HEK293 (cell line): ENCODE data around the gene GMCL1.
A peak's percentile ranks its signal among the peaks of the same experiment; 100 is the strongest.
"Not testable (repeated sequence)": the region's sequence is repeated elsewhere in the genome, so short reads cannot be mapped to it uniquely, and the experiment has no call there.

Experiments
- CTCF ChIA-PET: fragments of 350-600 bp; formaldehyde crosslinking; extraction: SDS; loops from one replicate; lab custom pipeline; 2021; ENCODE audit warnings: antibody characterized with exemption; lab: Yijun Ruan, JAX
- POLR2A ChIA-PET: fragments of 300-600 bp; formaldehyde crosslinking; extraction: SDS; loops from one replicate; lab custom pipeline; 2020; ENCODE audit warnings: antibody characterized with exemption, inconsistent platforms; lab: Yijun Ruan, JAX
- H3K27ac ChIP-seq: fragments of 200-500 bp; sonication (Bioruptor generic); 2 replicates; pipeline ENCODE4 v1.5.1; 2014; ENCODE audit warnings: low read depth, low read length, control low read depth, inconsistent platforms; ENCODE audit errors: extremely low read depth
- H3K36me3 ChIP-seq, 2 experiments: fragments of 200-500 bp in 1 of 2; sonication (Bioruptor generic) in 1 of 2; 1 replicate in 1 of 2; 2 replicates in 1 of 2; pipeline ENCODE4 v1.5.1; 2014 to 2017; ENCODE audit warnings: inconsistent platforms in 2 of 2, low read length in 2 of 2; ENCODE audit not compliant: control insufficient read depth in 2 of 2, insufficient read depth in 1 of 2
- H3K4me1 ChIP-seq: fragments of 200-500 bp; sonication (Bioruptor generic); 2 replicates; pipeline ENCODE4 v1.5.1; 2014; ENCODE audit warnings: mild to moderate bottlenecking, low read length, inconsistent platforms; ENCODE audit not compliant: control insufficient read depth, insufficient read depth
- H3K4me3 ChIP-seq: 2 replicates; pipeline ENCODE4 v1.5.1; 2011; ENCODE audit warnings: low read depth, mild to moderate bottlenecking, control low read depth, low read length, moderate library complexity
- H3K9me3 ChIP-seq: fragments of 200-500 bp; sonication (Bioruptor generic); 2 replicates; pipeline ENCODE4 v1.5.1; 2014; ENCODE audit warnings: low read depth, low read length, inconsistent platforms; ENCODE audit not compliant: control insufficient read depth, insufficient read depth
- HOXA7 ChIP-seq: sonication (generic); formaldehyde crosslinking; IDR thresholded peaks from 2 replicates; pipeline ENCODE4 v1.8.1; 2022; ENCODE audit warnings: missing genetic modification reagents, borderline replicate concordance
- HOXD13 ChIP-seq: sonication (generic); formaldehyde crosslinking; IDR thresholded peaks from 2 replicates; pipeline ENCODE4 v1.8.0; 2022; ENCODE audit warnings: missing genetic modification reagents, borderline replicate concordance
- OSR2 ChIP-seq: fragments of 450-650 bp; formaldehyde crosslinking; IDR thresholded peaks from 2 replicates; pipeline ENCODE4 v1.5.1; 2016; ENCODE audit warnings: missing biosample characterization, missing genetic modification characterization
- REPIN1 ChIP-seq: fragments of 450-650 bp; formaldehyde crosslinking; IDR thresholded peaks from 2 replicates; pipeline ENCODE4 v1.5.1; 2017; ENCODE audit warnings: missing biosample characterization, missing genetic modification characterization, low read depth
- SETDB1 ChIP-seq: IDR thresholded peaks from one replicate; pipeline ENCODE4 v1.6.1; 2017; ENCODE audit warnings: mild to moderate bottlenecking, low read length, moderate library complexity, mixed read lengths; ENCODE audit not compliant: insufficient read length
- SP2 ChIP-seq: fragments of 450-650 bp; formaldehyde crosslinking; IDR thresholded peaks from 2 replicates; pipeline ENCODE4 v1.5.1; 2016; ENCODE audit warnings: missing biosample characterization, missing genetic modification characterization
- SP7 ChIP-seq: fragments of 450-650 bp; formaldehyde crosslinking; IDR thresholded peaks from 2 replicates; pipeline ENCODE4 v1.5.1; 2016; ENCODE audit warnings: missing biosample characterization, missing genetic modification characterization
- ZBTB17 ChIP-seq: fragments of 450-650 bp; formaldehyde crosslinking; IDR thresholded peaks from 2 replicates; pipeline ENCODE4 v1.5.1; 2016; ENCODE audit warnings: missing biosample characterization, missing genetic modification characterization
- ZEB2 ChIP-seq: fragments of 450-650 bp; formaldehyde crosslinking; IDR thresholded peaks from 2 replicates; pipeline ENCODE4 v1.5.1; 2016; ENCODE audit warnings: missing biosample characterization, missing genetic modification characterization
- ZNF146 ChIP-seq: fragments of 450-650 bp; formaldehyde crosslinking; IDR thresholded peaks from 2 replicates; pipeline ENCODE4 v1.5.1; 2016; ENCODE audit warnings: missing biosample characterization, missing genetic modification characterization
- ZNF302 ChIP-seq: fragments of 450-650 bp; formaldehyde crosslinking; IDR thresholded peaks from 2 replicates; pipeline ENCODE4 v1.5.1; 2016; ENCODE audit warnings: missing biosample characterization, missing genetic modification characterization, low read depth
- ZNF362 ChIP-seq: fragments of 450-650 bp; formaldehyde crosslinking; IDR thresholded peaks from 2 replicates; pipeline ENCODE4 v1.5.1; 2016; ENCODE audit warnings: missing biosample characterization, missing genetic modification characterization
- ZNF404 ChIP-seq: fragments of 450-650 bp; formaldehyde crosslinking; IDR thresholded peaks from 2 replicates; pipeline ENCODE4 v1.5.1; 2017; ENCODE audit warnings: missing biosample characterization, missing genetic modification characterization
- ZNF530 ChIP-seq: fragments of 450-650 bp; formaldehyde crosslinking; IDR thresholded peaks from 2 replicates; pipeline ENCODE4 v1.5.1; 2016; ENCODE audit warnings: low read depth, missing biosample characterization, missing genetic modification characterization
- ZNF560 ChIP-seq: fragments of 450-650 bp; formaldehyde crosslinking; IDR thresholded peaks from 2 replicates; pipeline ENCODE4 v1.5.1; 2017; ENCODE audit warnings: missing biosample characterization, missing genetic modification characterization, borderline replicate concordance
- ZNF580 ChIP-seq: fragments of 450-650 bp; formaldehyde crosslinking; IDR thresholded peaks from 2 replicates; pipeline ENCODE4 v1.5.1; 2016; ENCODE audit warnings: missing biosample characterization, missing genetic modification characterization
- ZNF654 ChIP-seq: fragments of 450-650 bp; formaldehyde crosslinking; IDR thresholded peaks from 2 replicates; pipeline ENCODE4 v1.5.1; 2016; ENCODE audit warnings: low read depth, missing biosample characterization, missing genetic modification characterization
- ZNF660 ChIP-seq: fragments of 450-650 bp; IDR thresholded peaks from 2 replicates; pipeline ENCODE4 v1.5.1; 2018; ENCODE audit warnings: missing biosample characterization, mild to moderate bottlenecking, missing genetic modification characterization
- ZNF692 ChIP-seq: fragments of 450-650 bp; formaldehyde crosslinking; IDR thresholded peaks from 2 replicates; pipeline ENCODE4 v1.5.1; 2016; ENCODE audit warnings: missing biosample characterization, missing genetic modification characterization
- ZSCAN4 ChIP-seq: fragments of 450-650 bp; formaldehyde crosslinking; IDR thresholded peaks from 2 replicates; pipeline ENCODE4 v1.5.1; 2017; ENCODE audit warnings: missing biosample characterization, missing genetic modification characterization
- ZSCAN5A ChIP-seq: fragments of 450-650 bp; formaldehyde crosslinking; IDR thresholded peaks from 2 replicates; pipeline ENCODE4 v1.5.1; 2016; ENCODE audit warnings: missing biosample characterization, missing genetic modification characterization

The GMCL1 gene

GRCh38 chr2:69889302-69889701 is 59.8 kb downstream of the GMCL1 start (continued):
- TF ChIP-seq REPIN1 (tag by site-specific recombination) (no peak), SP2 (tag by site-specific recombination) (no peak), ZNF302 (tag by site-specific recombination) (no peak), HOXA7 (no peak)
- TF ChIP-seq, all 188 proteins: peak for 0

GRCh38 chr2:69890881-69891280 is 61.4 kb downstream of the GMCL1 start:
- Histone ChIP-seq H3K27ac (no peak overlapping the region), H3K9me3 (no peaks in the 10 kb centered on the region), H3K4me3 (no peak overlapping the region), H3K4me1 (peaks cover 3% of the 10 kb centered on the region; the same call in 1 of the 2 replicates), H3K36me3 (peaks cover 4 to 10% of the 10 kb centered on the region in 2 experiments; a peak in 2 of 3 replicates)
- TF ChIP-seq ZNF530 (tag by site-specific recombination): no peak
- no peak for TF ChIP-seq SETDB1
- peak; percentile 38; the same call in 1 of the 2 replicates for TF ChIP-seq ZBTB17 (tag by site-specific recombination)
- TF ChIP-seq ZNF654: no peak
- no peak for TF ChIP-seq ZNF362 (tag by site-specific recombination)
- POLR2A ChIA-PET: no interaction called here
- CTCF ChIA-PET: interaction anchor here (1.4 kb wide), 1 partner anchor 21 kb away, joined by 3 read pairs; no protein-coding TSS in a partner anchor

GRCh38 chr2:69892838-69893424 is 63.5 kb downstream of the GMCL1 start:
- TF ChIP-seq ZNF580 (tag by site-specific recombination) (0 out of 2 replicates have a peak, but pooled peaks have one; percentile 25), ZNF146 (peak; percentile 89)
- not testable (repeated sequence) for H3K27ac ChIP-seq, H3K4me3 ChIP-seq, H3K9me3 ChIP-seq, H3K4me1 ChIP-seq
- POLR2A ChIA-PET: interaction anchor here (1.2 to 1.9 kb wide), 2 partner anchors 22 to 152 kb away, joined by 4 to 16 read pairs; partner anchors contain the start of genes ANXA4 and MXD1
- H3K36me3 ChIP-seq: peaks cover 23 to 30% of the 10 kb centered on the region in 2 experiments
- CTCF ChIA-PET: interaction anchor here (1.0 to 1.7 kb wide), 6 partner anchors 20 to 177 kb away, joined by 3 to 9 read pairs (median 4); partner anchors contain the start of gene MXD1

- Histone ChIP-seq H3K27ac (peak within 1 kb of the TSS; percentile 42), H3K4me3 (peak within 1 kb of the TSS; percentile 84), H3K36me3 (peaks cover 24 to 40% of the 10 kb centered on the region in 2 experiments), H3K9me3 (no peaks in the 10 kb centered on the region), H3K4me1 (peaks cover 3% of the 10 kb centered on the region; the same call in 1 of the 2 replicates)
- ChIA-PET CTCF (interaction anchor here (0.6 to 1.7 kb wide), 8 partner anchors 19 to 1531 kb away, joined by 3 to 9 read pairs (median 4); partner anchors contain the start of gene MXD1), POLR2A (interaction anchor here (0.6 to 1.9 kb wide), 4 partner anchors 21 to 517 kb away, joined by 3 to 16 read pairs (median 8); partner anchors contain the start of genes AAK1, ANXA4 and MXD1)
- TF ChIP-seq ZEB2 (tag by site-specific recombination) (peak; percentile 57), ZSCAN4 (tag by site-specific recombination) (peak; percentile 52; the same call in 1 of the 2 replicates), SP7 (peak; percentile 73), HOXD13 (no peak), ZNF692 (tag by site-specific recombination) (peak; percentile 57), OSR2 (tag by site-specific recombination) (no peak), ZSCAN5A (tag by site-specific recombination) (no peak), ZNF560 (tag by site-specific recombination) (no peak), ZNF580 (tag by site-specific recombination) (peak; percentile 72; the same call in 1 of the 2 replicates), ZNF404 (tag by site-specific recombination) (no peak), ZBTB17 (tag by site-specific recombination) (peak; percentile 66), ZNF660 (peak; percentile 91; the same call in 1 of the 2 replicates)
These were observed 64.5 kb downstream of the GMCL1 start, which contains the start of gene SNRNP27 for GRCh38 chr2:69893684-69894551. Gene SNRNP27, plus strand, starts transcription at chr2:69893956. Its CDS starts 29 bp downstream, at chr2:69893985.
